Bronchial epithelial cell (primary cell): ENCODE measurements around the gene PTPRO. TPM values are rescaled to one million over a fixed set of nuclear protein-coding genes. Genes with fewer than 3 reads are reported as not detected.

Experiments used
- DNase-seq: peaks from one replicate; pipeline ENCODE4 v3.0.0-alpha.2; 2010; ENCODE audit warnings: low read depth
- FAIRE-seq: peaks from 2 replicates; lab custom pipeline; 2011; peaks lifted over from hg19 to GRCh38; lab: Jason Lieb, UNC
- H3K27me3 ChIP-seq: 2 replicates; pipeline ENCODE4 v1.5.1; 2011; ENCODE audit warnings: low read length; ENCODE audit not compliant: control insufficient read depth, insufficient read depth
- H3K36me3 ChIP-seq: 2 replicates; pipeline ENCODE4 v1.5.1; 2011; ENCODE audit warnings: low read length; ENCODE audit not compliant: control insufficient read depth, insufficient read depth
- H3K4me3 ChIP-seq: 2 replicates; pipeline ENCODE4 v1.5.1; 2011; ENCODE audit warnings: mild to moderate bottlenecking, low read depth, low read length, control low read depth
- total RNA-seq: library from RNA; depleted of rRNA; stranded (reverse); fragments of >200 nt; gene quantifications from 2 replicates; pipeline ENCODE4 v1.2.1, GENCODE V29; 2014
- TF ChIP-seq, protein P1 (sequence below): IDR thresholded peaks from 2 replicates; pipeline ENCODE4 v1.5.1; 2011; ENCODE audit warnings: mild to moderate bottlenecking, moderate library complexity, low read length, control low read depth, inconsistent platforms; ENCODE audit not compliant: insufficient read depth, severe bottlenecking

The PTPRO gene
- total RNA-seq, 1 donor from 2014 or later: under 0.01 TPM

DNA sequence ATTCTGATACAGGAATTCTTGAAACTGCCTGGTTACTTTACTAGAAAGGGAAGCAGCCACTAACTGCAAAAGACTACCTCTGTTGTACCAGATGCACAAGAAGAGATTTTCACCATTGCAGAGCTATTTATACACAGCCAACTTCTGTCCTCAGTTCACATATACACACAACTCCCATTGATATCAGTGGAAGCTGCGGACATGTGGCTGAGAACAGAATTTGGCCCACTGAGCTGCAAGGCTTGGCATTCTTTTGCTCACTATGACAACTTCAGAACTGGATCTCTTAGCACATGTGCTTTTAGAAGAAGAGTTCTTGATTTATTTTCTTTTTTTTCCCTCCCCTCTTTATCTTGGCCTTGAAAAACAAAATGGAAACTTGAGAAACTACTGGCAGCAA is 28.3 kb downstream of the PTPRO start:
- H3K27me3 ChIP-seq: no peaks in the 10 kb centered on the region
- H3K36me3 ChIP-seq: no peaks in the 10 kb centered on the region
- TF ChIP-seq, protein P1, sequence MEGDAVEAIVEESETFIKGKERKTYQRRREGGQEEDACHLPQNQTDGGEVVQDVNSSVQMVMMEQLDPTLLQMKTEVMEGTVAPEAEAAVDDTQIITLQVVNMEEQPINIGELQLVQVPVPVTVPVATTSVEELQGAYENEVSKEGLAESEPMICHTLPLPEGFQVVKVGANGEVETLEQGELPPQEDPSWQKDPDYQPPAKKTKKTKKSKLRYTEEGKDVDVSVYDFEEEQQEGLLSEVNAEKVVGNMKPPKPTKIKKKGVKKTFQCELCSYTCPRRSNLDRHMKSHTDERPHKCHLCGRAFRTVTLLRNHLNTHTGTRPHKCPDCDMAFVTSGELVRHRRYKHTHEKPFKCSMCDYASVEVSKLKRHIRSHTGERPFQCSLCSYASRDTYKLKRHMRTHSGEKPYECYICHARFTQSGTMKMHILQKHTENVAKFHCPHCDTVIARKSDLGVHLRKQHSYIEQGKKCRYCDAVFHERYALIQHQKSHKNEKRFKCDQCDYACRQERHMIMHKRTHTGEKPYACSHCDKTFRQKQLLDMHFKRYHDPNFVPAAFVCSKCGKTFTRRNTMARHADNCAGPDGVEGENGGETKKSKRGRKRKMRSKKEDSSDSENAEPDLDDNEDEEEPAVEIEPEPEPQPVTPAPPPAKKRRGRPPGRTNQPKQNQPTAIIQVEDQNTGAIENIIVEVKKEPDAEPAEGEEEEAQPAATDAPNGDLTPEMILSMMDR: no peak
- no peak overlapping the region for H3K4me3 ChIP-seq
- FAIRE-seq: no peak
- no peak for DNase-seq

GRCh38 chr12:15355766-15356165 is 33.5 kb downstream of the PTPRO start:
- TF ChIP-seq, protein P1: no peak
- H3K4me3 ChIP-seq: no peak overlapping the region
- FAIRE-seq: no peak
- no peaks in the 10 kb centered on the region for H3K36me3 ChIP-seq
- no peak for DNase-seq
- H3K27me3 ChIP-seq: peaks cover 1% of the 10 kb centered on the region

DNA sequence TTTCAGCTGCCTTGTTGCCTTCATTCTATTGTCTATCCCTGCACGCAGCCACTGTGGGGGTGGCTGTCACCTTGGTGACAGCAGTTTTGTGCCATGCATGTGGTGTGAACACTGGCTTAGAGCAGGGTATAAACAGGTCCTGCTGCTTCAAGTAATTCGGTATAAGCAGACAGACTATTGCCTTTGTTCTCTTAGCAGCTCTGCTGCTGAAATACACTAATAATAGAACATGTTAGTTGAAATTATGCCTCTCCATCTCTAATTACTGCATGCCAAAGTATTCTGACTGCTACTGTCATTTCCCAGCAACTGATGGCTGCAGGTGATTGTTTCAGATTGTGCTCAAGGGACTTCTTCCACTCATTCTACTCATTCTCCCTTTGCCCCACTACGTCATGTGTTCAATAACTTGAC is 34.6 kb downstream of the PTPRO start:
- H3K27me3 ChIP-seq: peaks cover 1% of the 10 kb centered on the region
- FAIRE-seq (no peak), DNase-seq (no peak)
- TF ChIP-seq, protein P1: no peak
- H3K4me3 ChIP-seq: no peak overlapping the region
- H3K36me3 ChIP-seq: no peaks in the 10 kb centered on the region

- peak; percentile 67 for DNase-seq
- H3K36me3 ChIP-seq: no peaks in the 10 kb centered on the region
- TF ChIP-seq, protein P1: no peak
- FAIRE-seq: no peak
- H3K27me3 ChIP-seq: no peaks in the 10 kb centered on the region
- H3K4me3 ChIP-seq: no peak overlapping the region
Observed at GRCh38 chr12:15364221-15365160, 42.2 kb downstream of the PTPRO start.

DNA sequence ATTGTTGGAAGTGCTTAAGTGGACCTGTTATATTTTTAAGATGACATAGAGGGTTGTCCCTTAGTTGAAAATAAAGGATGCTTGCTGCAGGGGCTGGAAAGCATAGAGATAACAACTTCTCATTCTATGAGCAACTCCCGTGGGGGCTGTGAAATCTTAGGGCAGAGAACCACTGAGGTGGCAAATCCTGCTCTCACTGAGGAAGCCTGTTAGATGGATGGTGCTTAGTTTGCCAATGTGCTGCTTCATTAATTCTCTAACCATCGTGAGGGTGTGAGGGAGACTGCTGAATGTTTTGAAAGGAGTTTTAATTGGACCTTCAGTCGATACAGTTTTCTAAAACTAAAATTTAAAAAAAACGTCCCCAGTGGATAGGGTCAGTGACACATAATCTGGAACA is 46.5 kb downstream of the PTPRO start:
- FAIRE-seq (no peak), DNase-seq (no peak)
- Histone ChIP-seq H3K36me3 (no peaks in the 10 kb centered on the region), H3K27me3 (no peaks in the 10 kb centered on the region), H3K4me3 (no peak overlapping the region)
- TF ChIP-seq, protein P1: no peak
